Gastrocnemius medialis (tissue), 4 donors: Measurements from ENCODE around the gene DCAF8. TPM values are rescaled to one million over a fixed set of nuclear protein-coding genes. Genes with fewer than 3 reads are reported as not detected.

Experiments
- ATAC-seq, 2 donors: fragments of 150-250 bp; one replicate each; pipeline ENCODE4 v1.9.1; 2016
- DNase-seq, 2 donors: peaks; one replicate each; pipeline ENCODE4 v3.0.0-alpha.2; 2019
- H3K27ac ChIP-seq, 4 donors: fragments of 200-600 bp; sonication (generic); 1 replicate in 1 of 4; 2 replicates in 3 of 4; pipeline ENCODE4 v1.5.1; 2016 to 2018; ENCODE audit warnings: mild to moderate bottlenecking in 2 of 4, moderate library complexity in 1 of 4
- H3K27me3 ChIP-seq, 3 donors: fragments of 200-600 bp; sonication (generic) in 2 of 3; 1 replicate in 1 of 3; 2 replicates in 2 of 3; pipeline versions ENCODE4 v1.5.1 to v1.6.0; 2016 to 2019; ENCODE audit warnings: mild to moderate bottlenecking in 1 of 3, moderate library complexity in 1 of 3
- H3K36me3 ChIP-seq, 2 donors: fragments of 200-600 bp; sonication (generic) in 1 of 2; one replicate each; pipeline ENCODE4 v1.5.1; 2017 to 2018
- H3K4me1 ChIP-seq, 2 donors: fragments of 200-600 bp; sonication (generic) in 1 of 2; one replicate each; pipeline ENCODE4 v1.5.1; 2016 to 2017; ENCODE audit warnings: mild to moderate bottlenecking in 2 of 2
- H3K4me3 ChIP-seq, 4 donors: fragments of 200-600 bp; sonication (generic) in 3 of 4; 1 replicate in 1 of 4; 2 replicates in 3 of 4; pipeline ENCODE4 v1.5.1; 2016 to 2019; ENCODE audit warnings: mild to moderate bottlenecking in 2 of 4
- H3K9me3 ChIP-seq, 3 donors: fragments of 200-600 bp; sonication (generic) in 2 of 3; 1 replicate in 1 of 3; 2 replicates in 2 of 3; pipeline ENCODE4 v1.5.1; 2016 to 2019
- CTCF ChIP-seq, 5 experiments: fragments of 450-650 bp in 3 of 5; fragments of 200-600 bp in 2 of 5; sonication (generic) in 2 of 5; IDR thresholded peaks in 4 of 5; conservative IDR thresholded peaks in 1 of 5; 1 replicate in 4 of 5; 2 replicates in 1 of 5; pipeline ENCODE4 v1.5.1; 2016 to 2019; ENCODE audit warnings: antibody characterized with exemption in 5 of 5, mild to moderate bottlenecking in 3 of 5, moderate library complexity in 3 of 5
- POLR2A ChIP-seq, 2 donors: fragments of 450-650 bp; IDR thresholded peaks; one replicate each; pipeline ENCODE4 v1.6.1; 2017; ENCODE audit warnings: antibody characterized with exemption in 2 of 2, mild to moderate bottlenecking in 2 of 2, moderate library complexity in 2 of 2
- in situ Hi-C, 4 donors: fragments of 200-750 bp; cut with MboI; loops; one replicate each; pipeline versions ENCODE4 v1.15.0 to v1.8.0; 2017; ENCODE audit warnings: low sequenced_read_pairs in 4 of 4
- intact Hi-C: fragments of 100-400 bp; cut with DNase I; formaldehyde crosslinking; loops from one replicate; pipeline ENCODE4 v1.15.1; 2023; ENCODE audit warnings: low total_unique reads
- total RNA-seq, 4 donors: library from RNA; depleted of rRNA; stranded (reverse); fragments of >200 nt; gene quantifications; one replicate each; pipeline versions ENCODE4 v1.1.0 to v1.2.3, GENCODE V29; 2016

The DCAF8 gene
- total RNA-seq, 4 donors from 2014 or later = 170 to 208 (median 196) TPM

GRCh38 chr1:160255781-160256300, 6.5 kb downstream of the DCAF8 start:
- intact Hi-C loops (no loop called here), in situ Hi-C loops (loop anchor here in 2 of 4 donors (10.0 kb wide), 2 partner anchors 151 to 161 kb away; partner anchors contain the start of gene IGSF8 (in 1 of the 2))
- Histone ChIP-seq H3K27ac (peak overlapping the region; percentile 96 to 99 (median 96)), H3K9me3 (no peaks in the 10 kb centered on the region), H3K27me3 (no peaks in the 10 kb centered on the region), H3K4me3 (no peak overlapping the region), H3K4me1 (peaks cover 67 to 74% of the 10 kb centered on the region in 2 donors), H3K36me3 (peaks cover 0 to 9% of the 10 kb centered on the region in 2 donors)
- no peak for DNase-seq
- TF ChIP-seq CTCF (IDR thresholded peaks at IDR 0.05 in 4 of 5, conservative IDR thresholded peaks at IDR 0.05 in 1 of 5) (no peak), POLR2A (IDR thresholded peaks at IDR 0.05) (no peak)
- ATAC-seq = no peak

- TF ChIP-seq POLR2A (IDR thresholded peaks at IDR 0.05) (no peak), CTCF (IDR thresholded peaks at IDR 0.05 in 4 of 5, conservative IDR thresholded peaks at IDR 0.05 in 1 of 5) (peak; percentile 68 to 86 (median 77))
These were observed 10.4 kb downstream of the DCAF8 start for GRCh38 chr1:160251687-160252526.

GRCh38 chr1:160251011-160251410, 11.3 kb downstream of the DCAF8 start:
- intact Hi-C loops = no loop called here
- DNase-seq = no peak
- peaks cover 0 to 9% of the 10 kb centered on the region in 2 donors for H3K36me3 ChIP-seq
- H3K4me3 ChIP-seq = no peak overlapping the region
- H3K27me3 ChIP-seq = no peaks in the 10 kb centered on the region
- H3K27ac ChIP-seq = peak overlapping the region; percentile 61 to 86 (median 81)
- H3K9me3 ChIP-seq = no peaks in the 10 kb centered on the region
- TF ChIP-seq POLR2A (IDR thresholded peaks at IDR 0.05) = no peak
- no peak for TF ChIP-seq CTCF (IDR thresholded peaks at IDR 0.05 in 4 of 5, conservative IDR thresholded peaks at IDR 0.05 in 1 of 5)
- H3K4me1 ChIP-seq = peaks cover 56 to 57% of the 10 kb centered on the region in 2 donors
- in situ Hi-C loops = loop anchor here in 3 of 4 donors (5.0 to 10.0 kb wide), 4 partner anchors 59 to 156 kb away; partner anchors contain the start of genes CASQ1 (in 2 of the 3) and IGSF8 (in 1 of the 3)
- ATAC-seq = peak in 1 of 2 donors; percentile 35

More at GRCh38 chr1:160251687-160252526, 10.4 kb downstream of the DCAF8 start:
- in situ Hi-C loops = loop anchor here in 3 of 4 donors (5.0 to 10.0 kb wide), 4 partner anchors 60 to 157 kb away; partner anchors contain the start of genes CASQ1 (in 2 of the 3) and IGSF8 (in 1 of the 3)
- DNase-seq = peak; percentile 64 to 73
- intact Hi-C loops = loop anchor here (1.0 kb wide), 2 partner anchors 59 to 151 kb away; no protein-coding TSS in a partner anchor
- Histone ChIP-seq H3K27me3 (no peaks in the 10 kb centered on the region), H3K4me3 (no peak overlapping the region), H3K36me3 (peaks cover 0 to 9% of the 10 kb centered on the region in 2 donors), H3K9me3 (no peaks in the 10 kb centered on the region), H3K27ac (peak overlapping the region; percentile 61 to 86 (median 81)), H3K4me1 (peaks cover 56 to 57% of the 10 kb centered on the region in 2 donors)
- peak; percentile 95 to 98 for ATAC-seq

- DNase-seq (no peak), ATAC-seq (no peak)
- intact Hi-C loops (no loop called here), in situ Hi-C loops (loop anchor here in 1 of 4 donors (5.0 kb wide), 1 partner anchor 55 kb away; the partner anchor contains the start of gene CASQ1)
- TF ChIP-seq POLR2A (IDR thresholded peaks at IDR 0.05) = no peak
- no peak for TF ChIP-seq CTCF (IDR thresholded peaks at IDR 0.05 in 4 of 5, conservative IDR thresholded peaks at IDR 0.05 in 1 of 5)
- Histone ChIP-seq H3K4me3 (no peak overlapping the region), H3K9me3 (no peaks in the 10 kb centered on the region), H3K27ac (peak overlapping the region; percentile 74 to 86 (median 84)), H3K4me1 (peaks cover 84 to 86% of the 10 kb centered on the region in 2 donors), H3K36me3 (no peaks in the 10 kb centered on the region), H3K27me3 (no peaks in the 10 kb centered on the region)
These were observed 15.3 kb downstream of the DCAF8 start for GRCh38 chr1:160247053-160247452.
